Fibroblast of mammary gland (primary cell): Measurements from ENCODE around the gene PPOX.

Experiments used
- DNase-seq: peaks from one replicate; pipeline ENCODE4 v3.0.0-alpha.2; 2010; ENCODE audit warnings: low read depth
- H3K4me3 ChIP-seq: 2 replicates; pipeline ENCODE4 v1.5.1; 2011; ENCODE audit warnings: low read depth, mild to moderate bottlenecking, low read length, moderate library complexity; ENCODE audit not compliant: control insufficient read depth
- TF ChIP-seq, protein P1 (sequence below): conservative IDR thresholded peaks from 2 replicates; pipeline ENCODE4 v1.5.1; 2011; ENCODE audit warnings: low read depth, low read length, inconsistent platforms; ENCODE audit not compliant: control insufficient read depth, insufficient read depth

Gene PPOX

DNA sequence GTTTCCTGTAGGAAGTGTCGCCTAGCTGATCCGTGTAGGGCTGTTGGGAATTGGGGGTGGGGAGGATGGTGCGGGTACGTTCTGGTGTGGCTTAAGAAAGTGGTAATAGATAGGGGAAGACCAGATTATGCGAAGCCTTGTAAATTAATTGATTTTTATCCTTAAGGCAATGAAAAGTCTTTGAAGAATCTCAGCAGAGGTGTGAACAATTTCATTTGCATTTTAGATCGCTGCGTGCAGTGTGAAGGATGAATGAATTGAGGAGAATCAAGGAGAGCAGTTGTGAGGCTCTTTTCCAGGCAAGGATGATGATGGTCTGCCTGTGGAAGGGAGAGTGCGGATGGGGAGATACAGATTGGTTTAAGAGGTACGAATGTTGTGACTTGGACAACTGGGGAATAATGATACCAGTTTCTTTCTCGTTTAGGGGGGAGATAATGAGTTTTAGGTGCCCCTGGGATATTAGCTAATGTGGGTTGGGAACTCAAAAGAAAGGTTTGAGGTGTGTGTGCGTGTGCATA lies 32.9 kb upstream of the PPOX start:
- TF ChIP-seq, protein P1, sequence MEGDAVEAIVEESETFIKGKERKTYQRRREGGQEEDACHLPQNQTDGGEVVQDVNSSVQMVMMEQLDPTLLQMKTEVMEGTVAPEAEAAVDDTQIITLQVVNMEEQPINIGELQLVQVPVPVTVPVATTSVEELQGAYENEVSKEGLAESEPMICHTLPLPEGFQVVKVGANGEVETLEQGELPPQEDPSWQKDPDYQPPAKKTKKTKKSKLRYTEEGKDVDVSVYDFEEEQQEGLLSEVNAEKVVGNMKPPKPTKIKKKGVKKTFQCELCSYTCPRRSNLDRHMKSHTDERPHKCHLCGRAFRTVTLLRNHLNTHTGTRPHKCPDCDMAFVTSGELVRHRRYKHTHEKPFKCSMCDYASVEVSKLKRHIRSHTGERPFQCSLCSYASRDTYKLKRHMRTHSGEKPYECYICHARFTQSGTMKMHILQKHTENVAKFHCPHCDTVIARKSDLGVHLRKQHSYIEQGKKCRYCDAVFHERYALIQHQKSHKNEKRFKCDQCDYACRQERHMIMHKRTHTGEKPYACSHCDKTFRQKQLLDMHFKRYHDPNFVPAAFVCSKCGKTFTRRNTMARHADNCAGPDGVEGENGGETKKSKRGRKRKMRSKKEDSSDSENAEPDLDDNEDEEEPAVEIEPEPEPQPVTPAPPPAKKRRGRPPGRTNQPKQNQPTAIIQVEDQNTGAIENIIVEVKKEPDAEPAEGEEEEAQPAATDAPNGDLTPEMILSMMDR: no peak
- peak; percentile 15 for DNase-seq
- H3K4me3 ChIP-seq: peak overlapping the region; percentile 98

DNA sequence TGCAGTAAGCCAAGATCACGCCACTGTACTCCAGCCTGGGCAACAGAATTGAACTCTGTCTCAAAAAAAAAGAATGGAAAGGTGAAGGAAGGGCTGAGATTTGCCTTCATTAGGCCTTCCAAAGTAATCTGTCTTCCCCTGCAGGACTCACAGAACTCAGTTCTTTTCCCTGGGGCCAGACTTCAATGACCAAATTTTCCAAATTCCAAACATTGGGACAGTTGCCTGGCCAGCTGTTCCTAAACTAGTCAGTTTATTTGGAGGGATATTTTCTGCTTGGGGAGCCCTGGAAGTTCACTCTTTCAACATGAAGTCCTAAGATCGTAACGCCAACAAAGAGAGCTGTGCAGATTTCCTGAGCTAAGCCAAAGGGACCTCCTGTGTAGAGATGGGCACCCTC lies 28.3 kb upstream of the PPOX start:
- H3K4me3 ChIP-seq: no peak overlapping the region
- no peak for DNase-seq
- TF ChIP-seq, protein P1: no peak

DNA sequence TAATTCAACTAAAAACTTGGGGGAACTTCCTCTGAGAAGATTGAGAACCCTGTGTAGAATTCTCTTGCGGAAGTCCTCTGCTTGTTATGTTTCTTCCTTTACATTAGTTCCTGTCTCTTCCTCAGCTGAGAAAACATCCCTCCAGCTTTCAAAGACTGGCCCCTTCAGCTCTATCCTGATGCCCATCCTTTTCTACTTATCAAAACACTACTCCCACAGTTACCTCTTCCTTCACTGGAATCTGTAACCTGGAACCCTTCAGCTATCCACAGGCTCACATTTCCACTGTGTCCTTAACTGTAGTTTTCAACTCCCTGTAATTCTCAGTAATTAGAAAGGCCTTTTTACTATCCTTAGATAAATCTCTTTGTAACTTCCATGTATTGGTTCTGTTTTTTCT lies 27.8 kb upstream of the PPOX start:
- DNase-seq: no peak
- TF ChIP-seq, protein P1: no peak
- no peak overlapping the region for H3K4me3 ChIP-seq

- TF ChIP-seq, protein P1: peak; percentile 55
- peak; percentile 60 for DNase-seq
- H3K4me3 ChIP-seq: no peak overlapping the region
Observed at GRCh38 chr1:161139766-161140165, 26.5 kb upstream of the PPOX start.

- TF ChIP-seq, protein P1: no peak
- no peak for DNase-seq
- H3K4me3 ChIP-seq: no peak overlapping the region
Observed at GRCh38 chr1:161140755-161141400, 25.3 kb upstream of the PPOX start.

DNA sequence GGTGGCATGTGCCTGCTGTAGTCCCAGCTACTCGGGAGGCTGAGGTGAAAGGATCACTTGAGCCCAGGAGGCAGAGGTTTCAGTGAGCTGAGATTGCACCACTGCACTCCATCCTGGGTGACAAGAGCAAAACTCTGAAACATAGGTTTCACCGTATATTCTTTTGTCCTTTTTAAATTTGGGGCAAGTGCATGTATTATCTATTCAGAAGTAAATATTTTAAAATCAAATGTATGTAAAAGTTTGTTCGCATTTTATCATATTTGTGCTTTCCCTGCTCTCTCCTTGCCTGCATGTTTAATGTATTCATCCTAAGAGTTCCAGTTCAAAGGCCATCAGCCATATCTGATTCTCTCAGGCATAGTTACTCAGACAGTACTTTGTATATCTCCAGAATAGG lies 20.4 kb upstream of the PPOX start:
- no peak overlapping the region for H3K4me3 ChIP-seq
- TF ChIP-seq, protein P1: no peak

More for the DNA sequence above, 20.4 kb upstream of the PPOX start:
- DNase-seq: no peak
